HG03460 (cell line): ENCODE data around the gene DIRAS1.

ENCODE experiments used
- ATAC-seq: cut with Tn5 transposase; IDR thresholded peaks from one replicate; pipeline ENCODE4 v1.9.1; 2021; ENCODE audit not compliant: unreplicated experiment

The DIRAS1 gene

DNA sequence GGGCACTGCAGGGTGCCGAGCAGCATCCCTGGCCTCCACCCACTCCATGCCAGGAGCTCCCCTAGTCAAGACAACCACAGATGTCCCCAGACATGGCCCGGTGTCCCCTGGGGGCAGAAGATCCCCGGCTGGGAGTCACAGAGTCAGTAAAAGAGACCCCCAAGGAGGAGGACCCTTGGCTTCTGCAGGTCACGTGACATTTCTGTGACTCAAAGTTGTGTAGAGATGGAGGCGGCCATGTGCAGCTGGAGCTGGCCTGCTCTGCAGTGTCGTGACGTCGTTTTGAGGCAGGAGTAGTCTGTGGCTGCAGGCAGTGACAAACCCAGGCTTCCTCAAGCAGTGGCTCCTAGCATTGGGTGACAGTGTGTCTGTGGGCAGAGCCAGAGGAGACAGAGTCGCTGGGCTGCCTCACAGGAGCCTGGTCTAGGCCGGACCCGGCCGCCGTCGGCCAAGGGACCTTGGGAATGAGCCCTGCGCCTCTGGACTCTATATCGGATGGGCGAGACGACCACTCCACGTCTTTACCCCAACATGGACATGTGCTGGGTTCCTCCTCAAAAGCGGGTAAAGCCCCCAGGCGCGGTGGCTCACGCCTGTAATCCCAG, 7.7 kb upstream of the DIRAS1 start:
- no peak for ATAC-seq

DNA sequence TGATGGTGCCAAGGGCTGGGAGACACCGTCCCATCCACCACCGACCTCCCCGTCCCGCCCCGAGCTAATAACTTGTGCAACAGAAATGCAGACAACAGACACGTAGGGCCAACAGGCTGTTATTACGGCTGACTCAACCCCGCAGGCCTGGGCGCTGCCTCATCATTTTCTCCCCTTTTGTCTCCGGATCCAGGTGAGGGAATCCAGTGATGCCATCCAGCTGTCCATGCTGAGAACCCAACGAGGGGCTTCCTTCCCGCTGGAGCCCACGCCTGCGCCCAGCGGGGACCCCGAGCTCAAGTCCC, 6.4 kb upstream of the DIRAS1 start:
- no peak for ATAC-seq

DNA sequence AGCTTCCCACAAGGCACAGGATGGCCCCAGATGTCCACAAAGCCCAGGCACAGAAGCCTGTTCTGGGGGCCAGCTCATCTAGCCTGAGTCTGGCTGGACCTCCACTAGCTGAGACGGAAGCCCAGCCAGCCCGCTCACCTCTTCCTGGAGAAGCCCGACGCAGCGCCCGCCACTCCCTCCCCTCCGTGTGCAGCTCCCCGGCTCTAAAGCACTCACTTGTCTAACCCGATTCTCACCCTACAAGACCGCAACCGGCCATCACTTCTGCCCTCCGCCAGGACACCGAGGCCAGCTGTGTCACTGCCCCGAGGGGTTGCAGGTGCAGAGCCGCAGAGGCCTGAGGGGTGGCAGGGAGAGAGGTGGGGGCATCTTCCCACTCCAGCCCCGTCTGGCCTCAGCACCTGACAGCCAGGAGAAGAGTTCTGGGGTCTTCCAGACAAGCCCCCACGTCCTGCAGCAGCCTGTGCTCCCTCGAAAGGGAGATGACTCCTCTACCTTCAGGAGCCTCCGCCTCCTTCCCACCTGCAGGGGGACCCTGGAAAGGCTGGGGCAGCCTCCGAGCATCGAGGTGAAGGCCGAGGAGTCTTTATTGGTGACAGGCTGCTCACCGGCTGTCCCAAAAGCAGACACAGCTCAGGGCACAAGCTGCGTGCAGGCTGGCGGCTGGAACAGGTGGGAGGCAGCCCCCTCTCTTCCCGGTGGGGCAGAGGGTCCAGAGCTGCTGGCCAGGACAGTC, 5.9 kb upstream of the DIRAS1 start:
- ATAC-seq, result no peak

DNA sequence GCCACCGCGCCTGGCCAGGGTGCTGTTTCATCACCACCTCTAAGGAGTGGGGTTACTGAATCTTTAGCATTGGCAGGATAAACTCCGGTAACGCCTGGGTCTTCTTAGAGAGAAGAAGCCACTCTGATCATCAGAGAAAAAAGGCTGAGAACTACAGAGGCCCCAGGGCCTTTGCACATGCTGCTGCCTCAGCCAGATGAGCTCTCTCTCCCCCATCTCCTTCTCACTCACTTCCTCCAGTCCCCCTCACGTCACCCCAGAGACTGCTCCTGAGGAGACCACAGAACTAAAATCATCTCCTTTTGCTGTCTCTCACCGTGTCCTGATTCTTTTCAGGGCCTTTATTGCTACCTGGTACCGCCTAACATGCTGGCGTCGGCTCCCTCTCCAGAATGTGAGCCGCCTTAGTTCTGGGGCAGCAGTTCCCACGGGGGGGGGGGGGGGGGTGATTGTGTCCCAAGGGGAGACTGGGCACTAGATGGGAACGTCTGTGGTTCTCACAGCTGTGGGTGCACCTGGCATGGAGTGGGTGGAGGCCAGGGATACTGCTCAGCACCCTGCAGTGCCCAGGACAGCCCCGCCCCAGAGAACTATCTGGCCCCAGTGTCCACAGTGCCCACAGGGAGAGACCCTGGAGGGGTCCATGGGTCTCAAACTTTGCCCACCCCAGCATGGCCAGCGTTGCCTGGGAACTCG, 5.1 kb upstream of the DIRAS1 start:
- no peak for ATAC-seq

DNA sequence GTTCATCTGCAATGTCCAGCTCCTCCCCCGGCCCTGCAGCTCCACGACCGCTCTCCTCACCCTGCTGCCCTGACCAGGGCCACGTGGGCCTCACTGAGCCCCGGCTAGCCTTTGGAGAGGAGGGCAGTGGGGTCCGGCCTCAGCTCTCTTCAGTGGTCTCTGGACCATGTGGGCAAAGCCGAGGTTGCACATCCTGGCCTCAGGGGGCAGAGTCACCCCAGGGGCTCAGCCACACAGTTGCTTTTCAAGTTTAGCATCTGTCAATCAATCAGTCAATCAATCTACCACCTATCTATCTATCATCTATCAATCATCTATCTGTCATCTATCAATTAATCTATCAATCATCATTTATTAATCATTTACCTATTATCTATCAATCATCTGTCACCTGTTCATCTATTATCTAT, 3.0 kb upstream of the DIRAS1 start:
- ATAC-seq, result no peak

DNA sequence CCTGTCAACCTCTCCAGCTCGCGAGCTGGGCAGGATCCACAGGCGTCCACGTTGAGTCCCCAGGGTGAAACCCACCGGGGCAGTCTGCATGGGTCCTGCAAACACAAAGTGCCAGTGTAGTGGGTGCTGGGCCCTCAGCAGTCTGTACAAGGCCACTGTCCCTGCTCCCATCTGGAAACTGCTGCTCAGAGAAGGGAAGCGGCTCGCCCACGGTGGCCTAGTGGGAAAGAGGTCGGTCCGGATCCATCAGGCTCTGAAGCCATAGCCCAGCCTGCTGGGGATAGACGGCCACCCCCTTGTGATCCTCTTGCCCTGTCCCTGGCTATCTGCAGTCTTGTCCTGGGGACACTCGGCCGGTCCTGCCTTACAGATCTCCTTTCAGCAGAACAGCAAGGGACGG, 2.6 kb upstream of the DIRAS1 start:
- ATAC-seq, result no peak

DNA sequence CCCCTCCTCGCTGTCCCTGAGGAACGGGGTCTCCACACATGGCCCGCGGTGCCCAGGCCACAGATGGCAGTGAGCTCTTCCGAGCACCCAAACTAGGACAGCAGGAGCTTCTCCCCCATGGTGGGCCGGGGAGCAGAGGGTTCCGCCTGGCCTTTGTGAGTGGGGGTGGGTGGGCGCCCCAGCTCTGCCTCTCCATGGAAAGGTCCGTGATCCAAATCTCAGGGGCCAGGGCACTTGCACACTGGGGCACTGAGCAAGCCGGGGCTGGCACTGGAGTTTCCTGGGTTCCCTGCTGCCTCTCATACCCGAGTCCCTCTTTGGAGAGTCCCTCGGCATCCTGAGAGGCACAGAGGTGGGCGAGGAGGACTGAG, 2.2 kb upstream of the DIRAS1 start:
- ATAC-seq, result no peak

DNA sequence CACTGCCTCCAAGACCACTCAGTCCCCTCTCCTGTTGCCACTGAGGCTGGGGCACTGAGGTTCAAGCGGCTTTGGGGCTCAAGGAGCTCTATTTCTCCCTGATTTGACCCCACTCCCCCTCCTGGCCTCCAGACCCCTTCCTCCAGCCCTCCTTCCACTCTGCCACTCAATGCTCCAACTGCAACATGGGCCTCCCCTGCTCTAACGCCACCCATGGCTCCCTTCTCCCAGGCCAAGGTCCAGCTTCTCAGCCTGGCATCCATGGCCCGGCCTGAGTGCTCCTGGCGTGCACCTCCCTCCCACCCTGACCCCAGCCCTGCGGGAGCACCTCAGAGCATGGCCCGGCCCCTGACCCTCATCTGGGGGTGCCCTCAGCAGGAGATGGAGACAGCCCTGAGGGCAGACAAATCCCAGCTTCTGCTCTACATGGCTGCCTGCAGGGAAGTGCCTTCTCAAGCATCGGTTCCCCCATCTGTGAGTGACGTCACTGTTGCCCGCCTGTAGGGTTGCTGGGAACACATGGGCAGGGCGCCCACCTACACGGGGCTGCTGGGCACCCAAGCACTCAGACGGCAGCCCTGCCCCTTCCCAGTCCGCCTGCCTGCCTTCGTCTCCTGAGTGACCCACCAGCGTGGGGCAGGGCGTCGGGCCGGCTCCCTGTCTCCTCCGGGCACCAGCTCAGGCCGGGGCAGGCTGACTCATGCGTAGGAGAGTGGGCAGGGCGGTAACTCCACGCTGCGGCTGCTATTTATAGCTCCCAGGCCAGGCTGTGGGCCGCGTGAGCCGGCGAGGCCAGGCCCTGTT, 1.6 kb upstream of the DIRAS1 start:
- no peak for ATAC-seq

DNA sequence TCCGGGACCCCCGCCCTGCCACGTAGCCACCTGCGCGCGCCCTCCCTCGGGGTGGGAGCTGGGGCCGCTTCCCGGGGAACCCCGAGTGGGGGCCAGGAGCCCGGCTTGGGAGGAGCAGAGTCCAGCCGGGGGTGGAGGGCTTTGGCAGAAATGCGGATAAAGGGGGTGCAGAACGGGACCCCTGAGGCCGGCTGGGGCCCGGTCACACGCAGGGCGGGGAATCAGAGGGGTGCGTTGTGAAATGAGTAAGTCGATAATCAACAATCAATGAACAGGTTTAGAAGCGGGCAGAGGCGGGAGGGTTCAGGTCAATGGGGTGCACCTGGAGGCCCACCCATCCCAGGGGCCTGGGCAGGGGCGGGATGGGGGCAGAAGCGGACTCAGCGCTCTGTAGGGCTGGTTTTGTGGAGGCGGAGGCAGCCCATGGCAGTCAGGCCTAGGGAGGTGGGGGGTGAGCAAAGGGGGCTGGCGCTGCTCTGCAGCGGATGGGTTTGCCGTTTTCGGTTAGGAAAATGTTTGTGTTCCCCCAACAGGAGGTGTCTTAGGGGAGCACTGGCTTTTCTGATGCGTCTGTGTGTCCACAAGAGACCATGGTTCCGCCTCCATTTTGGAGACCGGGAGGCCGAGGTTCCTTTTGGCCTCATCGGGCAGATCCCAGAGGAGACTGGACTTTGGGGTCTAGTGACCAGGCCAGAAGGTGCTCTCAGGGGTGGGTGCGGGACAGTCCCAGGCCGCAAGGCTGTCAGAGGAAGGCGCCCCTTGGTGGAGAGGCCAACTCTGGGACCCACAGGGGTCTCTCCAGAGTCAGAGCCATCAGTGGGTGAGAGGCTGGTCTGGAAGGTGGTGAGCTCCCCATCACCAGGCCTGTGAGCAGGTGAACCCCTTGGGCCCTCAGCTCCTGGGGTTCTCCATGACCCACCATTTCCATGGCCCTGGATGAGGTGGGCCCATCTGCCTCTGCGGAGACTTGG, 683 bp upstream of the DIRAS1 start:
- no peak for ATAC-seq

DNA sequence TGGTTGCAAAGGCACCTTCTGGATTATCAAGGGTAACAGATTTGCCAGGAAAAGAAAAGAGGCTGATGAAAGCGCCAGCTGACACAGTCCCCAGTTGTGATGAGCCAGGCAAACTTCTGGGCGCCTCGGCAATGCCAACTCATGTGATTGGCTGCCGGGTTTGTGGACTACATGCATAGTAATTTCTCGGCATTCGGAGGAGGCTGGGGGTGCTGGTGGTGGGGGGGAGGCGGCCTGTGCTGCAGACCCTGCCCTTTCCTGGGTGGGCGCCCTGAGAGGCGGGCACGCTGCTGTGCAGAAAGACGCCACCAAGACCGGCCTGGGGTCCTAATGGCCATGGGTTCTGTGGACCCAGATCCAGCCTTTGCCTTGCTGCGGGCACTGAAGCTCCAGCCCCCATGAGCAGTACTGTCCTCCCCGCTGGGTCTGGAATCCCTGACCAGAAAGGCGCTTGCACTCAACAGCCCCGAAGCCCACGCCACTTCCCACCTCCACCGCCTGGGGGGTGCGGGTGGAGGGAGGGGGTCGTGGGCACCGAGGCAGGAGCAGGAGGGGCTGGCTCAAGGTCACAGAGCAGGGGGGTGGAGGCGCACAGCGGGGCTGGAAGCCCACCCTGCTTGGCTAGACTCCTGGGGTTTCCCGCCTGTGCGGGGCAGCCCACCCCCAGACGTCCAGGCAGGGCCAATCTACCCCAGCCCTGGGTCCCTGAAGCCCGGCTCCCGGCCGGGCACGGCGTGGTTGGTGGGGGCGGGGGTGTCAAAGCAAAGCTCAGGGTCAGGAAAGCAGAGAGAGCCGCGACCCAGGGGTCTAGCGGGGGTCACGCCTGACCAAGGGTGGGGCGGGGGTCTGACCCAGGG, 1.0 kb downstream of the DIRAS1 start:
- ATAC-seq, result no peak

DNA sequence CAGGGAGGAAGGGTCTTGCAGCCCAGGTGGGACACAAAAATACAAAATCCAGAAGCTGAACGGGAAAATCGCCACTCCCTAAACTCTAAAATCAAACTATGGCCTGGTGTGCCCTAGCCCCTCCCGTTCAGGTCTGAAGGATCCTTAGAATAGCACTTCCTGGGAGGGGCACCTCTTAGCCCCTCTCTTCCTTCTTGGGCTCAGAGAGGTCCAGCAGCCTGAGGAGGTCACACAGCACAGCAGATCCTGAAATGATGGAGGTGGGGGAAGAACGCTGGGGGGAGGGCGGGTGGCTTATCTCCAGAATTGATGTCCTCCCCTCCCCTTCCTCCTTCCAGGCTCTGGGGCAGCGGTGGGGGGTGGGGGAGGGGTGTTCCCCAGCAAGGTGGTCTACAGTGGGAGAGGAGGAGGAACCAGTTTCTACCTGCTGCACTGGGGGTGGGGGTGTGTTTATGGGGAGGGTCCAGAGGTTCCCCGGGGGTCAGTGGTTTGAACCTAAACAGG, 1.9 kb downstream of the DIRAS1 start:
- ATAC-seq, result no peak

DNA sequence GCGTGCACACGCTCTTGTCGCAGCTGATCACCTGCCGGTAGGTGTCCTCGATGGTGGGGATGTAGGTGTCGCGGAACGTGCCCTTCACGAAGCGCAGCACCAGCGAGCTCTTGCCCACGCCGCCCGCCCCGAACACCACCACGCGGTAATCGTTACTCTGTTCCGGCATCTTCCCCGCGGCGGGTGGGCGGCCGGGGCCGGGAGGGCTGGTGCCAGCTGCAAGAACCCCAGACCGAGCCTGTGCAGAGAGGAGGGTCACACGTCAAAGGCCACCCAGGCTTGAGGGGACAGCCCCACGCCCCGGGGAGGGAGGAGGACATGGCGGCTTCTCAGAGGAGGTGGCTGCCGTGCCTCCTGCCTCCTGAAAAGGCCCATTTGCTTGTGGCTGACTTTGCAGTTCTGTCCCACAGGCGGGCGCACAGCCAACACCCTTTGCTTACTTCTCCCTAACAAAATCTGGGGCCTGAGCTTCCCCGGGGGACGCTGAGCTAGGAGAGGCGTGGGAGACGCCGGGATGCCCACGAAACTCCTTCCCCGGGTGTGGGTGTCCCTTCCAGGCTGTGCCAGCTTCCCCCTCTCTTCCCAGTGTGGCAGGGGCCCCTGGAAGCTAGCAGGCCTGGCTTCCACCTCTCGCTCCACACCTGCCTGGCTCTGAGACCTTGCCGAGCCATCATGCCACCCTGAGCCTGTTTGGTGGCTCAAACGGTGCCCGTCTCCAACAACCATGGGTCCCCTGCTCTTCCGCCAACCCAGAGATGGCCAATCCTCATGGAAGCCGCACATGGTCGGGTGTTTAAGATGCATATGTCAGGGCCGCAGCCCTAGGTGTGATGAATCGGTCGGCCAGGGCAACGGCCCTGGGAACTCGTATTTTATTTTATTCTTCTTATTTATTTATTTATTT, 3.3 kb downstream of the DIRAS1 start:
- ATAC-seq, result no peak

DNA sequence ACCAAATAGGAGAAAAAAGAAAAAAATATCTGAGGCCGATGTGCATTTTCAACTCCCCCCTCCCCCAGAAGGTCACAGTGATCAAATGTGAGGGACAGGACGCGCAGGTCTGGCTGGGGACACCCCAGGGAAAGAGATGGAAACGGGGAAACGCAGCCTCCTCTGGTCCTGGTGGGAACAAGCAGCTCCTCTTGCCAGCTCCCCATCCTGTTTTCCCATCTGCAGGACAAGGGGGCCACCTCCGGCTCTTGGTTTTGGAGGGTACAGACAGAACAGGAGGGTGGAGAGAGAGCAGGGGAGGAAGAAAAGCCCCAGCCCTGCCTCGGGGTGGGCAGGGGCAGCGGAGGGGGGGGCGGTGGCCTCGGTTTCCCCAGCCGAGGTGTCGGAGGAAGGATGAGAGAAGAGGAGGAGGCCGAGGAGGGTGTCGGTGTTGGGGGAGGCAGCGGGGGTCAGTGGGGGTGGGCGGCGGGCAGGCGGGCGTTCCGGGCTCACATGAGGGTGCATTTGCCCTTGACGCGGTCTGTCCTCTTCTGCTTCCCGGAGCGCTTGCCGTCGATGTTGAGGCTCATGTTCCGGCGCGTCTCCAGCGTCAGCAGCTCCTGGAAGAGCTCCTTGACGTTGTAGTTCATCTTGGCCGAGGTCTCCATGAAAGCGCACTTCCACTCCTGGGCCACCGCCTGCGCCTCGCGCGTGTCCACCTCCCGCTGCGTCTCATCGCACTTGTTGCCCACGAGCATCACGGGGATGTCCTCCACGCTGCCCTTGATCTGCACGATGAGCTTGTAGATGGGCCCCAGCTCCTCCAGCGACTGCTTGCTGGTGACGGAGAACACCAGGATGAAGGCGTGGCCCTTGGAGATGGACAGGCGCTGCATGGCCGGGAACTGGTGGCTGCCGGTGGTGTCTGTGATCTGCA, 4.2 kb downstream of the DIRAS1 start:
- no peak for ATAC-seq

DNA sequence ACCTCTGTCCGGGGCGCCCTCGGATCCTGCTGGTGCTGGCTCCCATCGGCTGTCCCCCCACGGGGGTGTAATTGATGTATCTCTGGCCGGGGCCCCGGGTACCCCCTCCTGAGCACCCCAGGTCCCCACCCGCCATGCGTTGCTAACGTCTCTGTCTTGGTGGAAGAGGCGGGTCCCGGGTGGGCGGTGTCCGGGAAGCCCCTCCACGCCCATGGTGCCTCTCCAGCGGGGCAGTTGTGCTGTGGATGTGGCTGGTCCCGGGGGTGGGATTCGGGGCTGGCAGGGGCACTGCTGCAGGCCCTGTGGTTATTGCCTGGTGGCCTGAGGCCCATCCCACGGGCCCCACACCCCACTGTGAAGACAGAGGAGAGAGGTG, 4.9 kb downstream of the DIRAS1 start:
- ATAC-seq, result no peak

DNA sequence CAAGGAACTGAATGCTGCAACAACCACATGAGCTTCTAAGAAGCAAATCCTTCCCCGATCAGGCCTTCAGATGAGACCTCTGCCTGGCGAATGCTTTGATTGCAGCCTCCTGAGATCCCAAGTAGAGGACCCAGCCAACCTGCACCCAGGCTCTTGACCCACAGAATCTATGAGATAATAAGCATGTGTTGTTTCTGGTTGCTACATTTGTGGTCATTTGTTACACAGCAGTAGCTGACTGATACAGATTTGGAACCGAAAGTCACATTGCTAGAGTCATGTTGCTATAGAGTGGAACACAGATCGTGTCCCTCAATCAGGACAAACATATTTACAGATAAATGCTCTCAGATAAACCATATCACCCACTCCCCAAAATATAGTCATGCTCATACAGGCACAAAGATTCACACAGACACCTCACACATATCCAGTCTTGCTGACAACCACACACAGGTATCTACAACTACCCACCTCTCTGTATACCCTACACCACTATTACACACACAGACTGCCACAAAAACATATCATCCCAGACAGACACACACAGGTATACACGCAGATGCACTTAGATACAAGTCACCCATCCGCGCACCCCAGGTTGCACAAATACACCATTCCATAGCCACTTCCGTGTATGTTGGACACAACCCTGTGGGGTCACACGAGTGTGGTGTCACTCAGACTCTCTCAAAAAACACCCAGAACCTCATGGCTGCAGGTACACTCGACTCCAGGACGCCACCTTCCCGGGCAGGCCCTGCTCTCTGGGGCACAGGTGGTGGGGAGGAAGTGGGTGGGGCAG, 5.5 kb downstream of the DIRAS1 start:
- ATAC-seq, result no peak

DNA sequence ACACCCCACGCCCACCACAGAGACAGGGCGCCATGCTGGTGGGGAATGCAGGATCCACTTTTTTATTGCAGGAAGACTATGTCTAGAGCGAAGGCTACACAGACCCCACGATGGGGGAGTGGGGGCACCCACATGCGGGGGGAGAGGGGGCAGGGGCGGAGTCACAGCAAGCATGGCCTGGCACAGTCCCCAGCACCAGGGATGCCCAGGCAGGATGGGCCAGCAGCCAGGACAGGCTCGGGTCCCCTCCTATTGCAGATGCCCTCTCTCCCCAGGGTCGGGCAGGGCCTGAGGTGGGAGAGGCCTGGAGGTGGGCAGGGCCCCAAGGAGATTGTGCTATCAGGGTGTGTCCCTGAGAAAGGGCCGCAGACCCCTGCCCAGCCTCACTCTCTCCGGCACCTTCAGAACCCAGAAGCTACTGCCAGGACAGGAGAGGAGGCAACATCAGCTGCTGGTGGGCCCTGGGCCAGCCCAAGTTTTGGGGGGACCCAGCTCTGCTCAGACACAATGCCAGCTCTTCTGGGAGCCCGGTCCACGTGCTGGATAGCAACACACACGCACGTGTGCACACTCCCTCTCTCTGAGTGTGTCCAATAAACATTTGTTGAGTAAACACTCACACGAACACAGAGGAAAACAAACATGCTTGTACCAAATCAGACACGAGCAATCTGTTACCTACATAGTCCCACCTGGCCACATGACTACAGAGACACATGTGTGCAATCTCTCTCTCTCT, 6.5 kb downstream of the DIRAS1 start:
- ATAC-seq, result no peak
